HEK293 (cell line): ENCODE data around the gene MSI2.

Experiments
- CTCF ChIP-seq: fragments of 450-650 bp; formaldehyde crosslinking; IDR thresholded peaks from 2 replicates; pipeline ENCODE4 v1.5.1; 2016; ENCODE audit warnings: missing biosample characterization, missing genetic modification characterization
- KLF16 ChIP-seq: fragments of 450-650 bp; formaldehyde crosslinking; IDR thresholded peaks from 2 replicates; pipeline ENCODE4 v1.5.1; 2017; ENCODE audit warnings: missing biosample characterization, missing genetic modification characterization
- SALL2 ChIP-seq: fragments of 450-650 bp; formaldehyde crosslinking; IDR thresholded peaks from 2 replicates; pipeline ENCODE4 v1.5.0; 2017; ENCODE audit warnings: missing biosample characterization, mild to moderate bottlenecking, missing genetic modification characterization, borderline replicate concordance
- TRIM28 ChIP-seq: IDR thresholded peaks from 2 replicates; pipeline ENCODE4 v1.6.1; 2011; ENCODE audit warnings: low read length, control low read depth, borderline replicate concordance
- ZBTB26 ChIP-seq: fragments of 450-650 bp; formaldehyde crosslinking; optimal IDR thresholded peaks from 2 replicates; pipeline ENCODE3; 2016; ENCODE audit warnings: missing biosample characterization, mild to moderate bottlenecking, missing genetic modification characterization
- ZBTB44 ChIP-seq: fragments of 450-650 bp; IDR thresholded peaks from 2 replicates; pipeline ENCODE4 v1.5.1; 2018; ENCODE audit warnings: missing biosample characterization, mild to moderate bottlenecking, missing genetic modification characterization
- ZBTB7A ChIP-seq: fragments of 450-650 bp; formaldehyde crosslinking; IDR thresholded peaks from 2 replicates; pipeline ENCODE4 v1.5.1; 2016; ENCODE audit warnings: low read depth, missing biosample characterization, missing genetic modification characterization
- ZNF133 ChIP-seq: fragments of 450-650 bp; formaldehyde crosslinking; IDR thresholded peaks from 2 replicates; pipeline ENCODE4 v1.5.1; 2016; ENCODE audit warnings: missing biosample characterization, missing genetic modification characterization
- ZNF140 ChIP-seq: fragments of 450-650 bp; formaldehyde crosslinking; IDR thresholded peaks from 2 replicates; pipeline ENCODE4 v1.5.1; 2016; ENCODE audit warnings: missing biosample characterization, missing genetic modification characterization
- ZNF274 ChIP-seq, 2 experiments: fragments of 200-500 bp in 1 of 2; fragments of 450-650 bp in 1 of 2; sonication (Bioruptor generic) in 1 of 2; formaldehyde crosslinking in 1 of 2; IDR thresholded peaks; 2 replicates each; pipeline versions ENCODE4 v1.5.1 to v1.6.1; 2014 to 2016; ENCODE audit warnings: borderline replicate concordance in 1 of 2, inconsistent platforms in 1 of 2, low read length in 1 of 2, missing biosample characterization in 1 of 2, missing genetic modification characterization in 1 of 2
- ZNF37A ChIP-seq: fragments of 450-650 bp; IDR thresholded peaks from 2 replicates; pipeline ENCODE4 v1.5.1; 2018; ENCODE audit warnings: missing biosample characterization, missing genetic modification characterization
- ZNF449 ChIP-seq: fragments of 450-650 bp; formaldehyde crosslinking; IDR thresholded peaks from 2 replicates; pipeline ENCODE4 v1.5.1; 2017; ENCODE audit warnings: missing biosample characterization, mild to moderate bottlenecking, missing genetic modification characterization, moderate library complexity

GRCh38 chr17:57332501-57332900, 76.2 kb downstream of the MSI2 start:
- TF ChIP-seq ZNF449 (tag by site-specific recombination) = no peak
- no peak for TF ChIP-seq KLF16 (tag by site-specific recombination)
- TF ChIP-seq ZNF133 (tag by site-specific recombination) = no peak
- TF ChIP-seq SALL2 (tag by site-specific recombination) = no peak
- no peak for TF ChIP-seq CTCF (tag by site-specific recombination)
- no peak for TF ChIP-seq TRIM28
- TF ChIP-seq ZNF274 (IDR thresholded peaks at IDR 0.05; ENCODE audit: low read length) = no peak
- no peak for TF ChIP-seq ZNF274 (tag by site-specific recombination; IDR thresholded peaks at IDR 0.05; ENCODE audit: borderline replicate concordance)
- TF ChIP-seq ZBTB26 = no peak
- TF ChIP-seq ZBTB44 (tag by site-specific recombination) = no peak
- no peak for TF ChIP-seq ZNF37A
- no peak for TF ChIP-seq ZBTB7A (tag by site-specific recombination)
- TF ChIP-seq ZNF140 (tag by site-specific recombination) = no peak
